Measurements from ENCODE around the gene ASIC1.

- TF ChIP-seq POLR2A (IDR thresholded peaks at IDR 0.05) (no peak), CTCF (IDR thresholded peaks at IDR 0.05) (no peak)
Measured at GRCh38 chr12:50120953-50121352, 63.6 kb downstream of the ASIC1 start.
